GM12892 (cell line): ENCODE results near the gene EMILIN2.

Experiments used
- DNase-seq: peaks from one replicate; pipeline ENCODE4 v3.0.0; 2011; ENCODE audit not compliant: insufficient read length
- FAIRE-seq: peaks from 2 replicates; lab custom pipeline; 2011; peaks lifted over from hg19 to GRCh38; lab: Jason Lieb, UNC
- POLR2A ChIP-seq: IDR thresholded peaks from 2 replicates; pipeline ENCODE4 v1.6.1; 2011; ENCODE audit warnings: low read depth, low read length, control low read depth
- POLR2AphosphoS5 ChIP-seq: IDR thresholded peaks from 2 replicates; pipeline ENCODE4 v1.6.1; 2011; ENCODE audit warnings: low read depth, low read length, control low read depth
- TAF1 ChIP-seq: IDR thresholded peaks from 2 replicates; pipeline ENCODE4 v1.6.1; 2011; ENCODE audit warnings: low read depth, mild to moderate bottlenecking, control low read depth, low read length, borderline replicate concordance

EMILIN2 gene

GRCh38 chr18:2906704-2907549 lies 60.1 kb downstream of the EMILIN2 start:
- DNase-seq (peak; percentile 71), FAIRE-seq (peak; percentile 30)
- no peak for TF ChIP-seq POLR2A
- no peak for TF ChIP-seq POLR2AphosphoS5
- TF ChIP-seq TAF1 = no peak

DNA sequence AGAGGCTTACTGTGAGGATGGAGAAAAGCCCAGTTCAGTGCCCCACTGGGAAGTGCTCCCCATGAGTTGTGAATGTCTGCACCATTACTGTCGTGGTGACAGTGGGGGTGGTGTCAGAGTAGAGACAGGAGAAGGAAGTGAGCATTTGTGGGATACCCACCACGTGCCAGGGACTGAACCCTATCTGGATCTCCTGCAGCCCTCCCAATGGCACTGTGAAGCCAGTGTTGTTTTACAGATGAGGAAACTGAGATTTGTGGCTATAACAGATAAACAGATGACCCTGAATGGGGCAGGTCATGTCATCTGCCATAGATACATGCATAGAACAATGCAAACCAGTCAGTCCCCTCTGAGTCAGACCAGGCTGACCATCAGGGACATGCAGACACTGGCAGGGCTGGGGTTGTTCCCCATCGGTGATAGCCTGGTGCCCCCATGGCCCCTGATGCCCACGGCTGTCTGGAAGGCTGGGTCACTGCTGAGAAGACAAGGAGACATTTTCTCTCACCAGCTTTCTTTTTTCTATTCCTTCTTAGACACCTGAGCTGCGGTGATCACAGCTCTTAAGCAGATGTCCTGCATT lies 60.8 kb downstream of the EMILIN2 start:
- FAIRE-seq = peak; percentile 70
- TF ChIP-seq POLR2AphosphoS5 (no peak), POLR2A (no peak), TAF1 (no peak)
- DNase-seq = no peak

DNA sequence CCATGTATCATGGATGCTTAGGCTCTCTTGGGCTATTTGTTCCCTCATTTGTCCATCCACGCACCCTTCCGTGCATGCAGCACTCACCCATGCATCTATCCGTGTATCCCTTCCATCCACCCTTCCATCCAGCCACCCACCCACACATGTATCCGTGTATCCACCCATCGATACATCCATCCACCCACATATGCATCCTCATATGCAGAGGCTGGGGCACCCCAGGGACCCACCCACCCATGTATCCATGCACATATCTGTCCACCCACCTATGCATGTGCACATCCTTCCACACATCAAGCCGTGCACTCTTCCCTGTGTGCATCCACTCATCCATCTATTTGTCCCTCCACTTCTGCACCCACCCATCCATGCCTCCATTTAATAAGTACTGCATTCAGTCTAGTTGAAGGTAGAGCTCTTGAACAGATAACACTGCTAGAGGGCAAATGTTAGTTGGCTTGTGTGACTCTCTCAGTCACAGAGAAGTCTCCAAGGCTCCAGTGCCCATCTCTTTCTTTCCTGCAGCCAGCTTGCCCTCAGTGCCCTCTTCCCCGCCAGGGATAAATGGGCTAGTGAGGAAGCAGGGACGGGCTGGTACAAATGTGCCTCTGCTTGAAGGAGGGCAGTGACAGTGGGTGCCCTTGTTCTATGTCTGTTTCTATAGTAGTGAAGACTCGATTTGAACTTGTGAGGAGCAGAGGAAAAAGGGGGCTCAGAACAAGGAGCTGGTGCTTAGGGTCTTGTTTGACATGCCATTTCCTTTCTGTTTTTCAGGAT lies 61.5 kb downstream of the EMILIN2 start:
- DNase-seq (no peak), FAIRE-seq (no peak)
- TF ChIP-seq POLR2AphosphoS5 (no peak), POLR2A (no peak), TAF1 (no peak)

DNA sequence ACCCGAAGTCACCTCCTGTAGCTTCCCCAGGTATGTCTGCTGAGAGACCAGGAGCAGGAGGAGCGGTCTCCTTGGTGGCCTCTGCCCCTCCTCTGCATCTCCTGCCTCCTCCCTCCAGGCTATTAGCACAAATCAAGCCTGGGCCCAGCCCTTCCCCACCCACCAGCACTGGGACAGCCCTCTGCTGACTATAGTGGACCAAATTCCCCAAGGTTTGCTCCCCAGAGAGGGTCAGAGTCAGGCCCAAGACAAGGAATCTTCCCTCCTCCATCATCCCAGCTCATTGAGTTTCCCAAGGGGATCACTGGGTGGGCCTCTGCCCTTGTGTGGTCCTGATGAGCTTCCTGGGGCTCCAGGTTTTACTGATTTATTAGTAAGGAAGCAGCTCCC lies 62.1 kb downstream of the EMILIN2 start:
- TF ChIP-seq TAF1 = no peak
- TF ChIP-seq POLR2AphosphoS5 = no peak
- no peak for TF ChIP-seq POLR2A
- FAIRE-seq = no peak
- DNase-seq = no peak

GRCh38 chr18:2909431-2910140 lies 62.8 kb downstream of the EMILIN2 start:
- DNase-seq (no peak), FAIRE-seq (no peak)
- TF ChIP-seq POLR2AphosphoS5 = no peak

DNA sequence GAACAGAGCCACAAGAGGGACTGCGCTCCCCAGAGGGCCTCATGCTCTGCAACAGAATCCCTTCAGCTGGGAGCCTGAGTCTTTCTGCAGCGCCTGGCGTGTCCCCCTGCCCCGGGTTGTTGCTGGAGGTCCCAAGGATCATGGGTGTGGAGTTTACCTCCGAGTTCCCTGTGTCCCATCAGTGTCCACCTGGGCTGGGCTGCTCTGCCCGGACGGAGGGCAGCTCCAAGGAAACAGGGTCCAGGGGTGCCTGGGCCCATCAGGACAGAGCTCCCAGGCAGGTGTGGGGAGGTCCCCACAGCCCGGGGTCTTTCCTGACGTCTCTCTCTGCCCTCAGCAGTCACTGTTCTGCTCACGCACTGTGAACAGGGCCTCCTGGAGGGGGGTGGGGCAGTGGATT lies 63.5 kb downstream of the EMILIN2 start:
- FAIRE-seq (no peak), DNase-seq (no peak)
- TF ChIP-seq TAF1 = no peak
- TF ChIP-seq POLR2AphosphoS5 = no peak
- no peak for TF ChIP-seq POLR2A

DNA sequence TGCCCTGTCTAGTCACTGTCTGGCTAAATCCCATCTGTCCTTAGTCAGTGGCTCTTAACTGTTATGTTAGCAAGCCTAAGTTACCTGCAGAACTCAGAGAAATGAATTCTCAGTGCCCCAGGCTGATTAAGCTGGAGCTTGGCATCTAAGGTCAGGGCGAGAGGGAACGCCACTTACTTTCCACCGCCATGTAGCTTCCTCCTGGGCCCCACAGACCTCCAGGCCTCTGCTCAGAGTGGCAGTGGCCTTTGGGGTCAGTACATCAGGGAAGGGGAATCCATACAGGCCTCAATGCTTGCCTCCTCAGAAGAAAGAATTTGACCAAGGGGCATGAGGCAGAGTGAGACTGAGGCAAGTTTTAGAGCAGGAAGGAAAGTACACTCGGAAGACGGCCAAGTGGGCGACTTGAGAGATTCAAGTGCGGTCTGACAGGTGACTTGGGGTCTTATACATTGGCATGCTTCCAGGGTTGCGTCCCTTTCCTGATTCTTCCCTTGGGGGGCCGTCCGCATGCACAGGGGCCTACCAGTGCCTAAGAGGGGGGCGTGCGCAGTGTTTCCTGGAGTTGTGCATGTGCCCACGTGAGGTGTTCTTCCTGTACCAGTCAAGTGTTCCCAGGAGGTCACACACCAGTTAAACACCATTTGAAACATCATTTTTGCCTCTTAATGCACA lies 64.1 kb downstream of the EMILIN2 start:
- TF ChIP-seq POLR2A = no peak
- no peak for TF ChIP-seq TAF1
- TF ChIP-seq POLR2AphosphoS5 = no peak
- FAIRE-seq (no peak), DNase-seq (no peak)

GRCh38 chr18:2911533-2911932 lies 64.7 kb downstream of the EMILIN2 start:
- TF ChIP-seq TAF1 (no peak), POLR2AphosphoS5 (no peak), POLR2A (no peak)
- FAIRE-seq (no peak), DNase-seq (no peak)

DNA sequence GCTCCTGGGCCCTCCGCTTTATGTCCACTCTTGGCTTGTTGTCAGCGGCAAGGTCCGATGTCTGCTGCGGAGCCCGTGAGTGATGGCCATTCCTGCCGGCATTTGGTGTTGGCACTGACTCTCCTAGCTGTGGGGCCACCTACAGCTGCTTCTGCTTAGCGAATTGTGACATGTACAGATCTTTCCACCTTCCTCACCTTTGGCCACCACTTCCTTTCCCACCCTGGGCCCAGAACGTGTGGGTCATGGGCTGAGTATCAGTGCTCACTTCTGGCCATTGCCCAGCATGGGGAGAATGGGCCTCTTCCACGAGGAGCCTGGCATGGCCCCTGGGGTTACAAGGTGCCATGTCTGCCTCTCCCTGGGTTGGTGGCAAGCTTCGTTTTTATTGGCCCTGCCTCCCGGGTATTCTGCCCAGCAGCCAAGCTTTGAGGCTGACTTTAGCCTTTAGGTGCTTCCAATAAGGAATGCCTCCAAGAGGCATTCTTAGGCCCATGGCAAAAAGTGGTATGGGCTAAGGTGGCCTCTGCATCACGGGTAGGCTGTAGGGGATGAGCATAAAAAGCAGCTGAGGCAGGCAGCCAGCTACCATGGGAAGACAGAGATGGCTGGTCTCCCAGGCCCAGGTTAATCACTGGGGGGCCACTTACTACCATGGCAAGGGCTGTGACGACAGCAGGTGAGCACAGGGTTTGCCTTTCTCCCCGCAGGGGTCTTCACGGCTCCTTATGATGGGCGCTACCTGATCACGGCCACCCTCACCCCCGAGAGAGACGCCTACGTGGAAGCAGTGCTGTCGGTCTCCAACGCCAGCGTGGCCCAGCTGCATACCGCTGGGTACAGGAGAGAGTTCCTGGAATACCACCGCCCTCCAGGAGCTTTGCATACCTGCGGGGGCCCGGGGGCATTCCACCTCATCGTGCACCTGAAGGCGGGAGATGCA lies 65.8 kb downstream of the EMILIN2 start:
- no peak for TF ChIP-seq TAF1
- no peak for TF ChIP-seq POLR2A
- no peak for TF ChIP-seq POLR2AphosphoS5
- FAIRE-seq (no peak), DNase-seq (no peak)

DNA sequence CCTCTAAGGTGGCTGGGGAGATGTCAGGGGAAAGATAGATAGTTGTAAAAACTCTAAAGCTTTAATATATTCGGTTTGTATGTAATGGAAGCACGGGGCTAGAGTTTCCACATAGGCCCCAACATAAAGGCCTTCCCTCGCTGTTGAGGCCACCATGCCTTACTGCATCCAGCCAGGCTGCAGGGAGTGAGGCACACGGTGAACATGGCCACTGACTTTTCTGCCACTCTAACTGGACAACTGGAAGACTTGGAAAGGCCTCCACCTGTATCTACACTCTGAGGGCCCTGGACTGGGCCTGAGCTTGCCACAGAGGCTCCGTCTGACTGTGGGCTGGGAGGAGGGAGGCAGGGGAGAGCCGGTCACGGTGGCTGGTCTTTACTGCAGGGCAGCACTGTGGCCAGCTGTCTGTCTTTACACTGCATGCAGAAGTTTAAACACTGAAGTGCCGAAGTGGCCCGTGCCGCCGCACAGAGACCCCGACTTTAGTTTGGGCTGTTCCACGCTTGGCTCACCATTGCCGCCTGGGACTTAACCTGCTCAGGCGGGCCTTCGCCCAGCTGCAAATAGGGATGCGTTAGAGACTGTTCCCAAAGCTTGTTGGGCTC lies 66.7 kb downstream of the EMILIN2 start:
- TF ChIP-seq TAF1 (no peak), POLR2AphosphoS5 (no peak), POLR2A (no peak)
- no peak for FAIRE-seq
- no peak for DNase-seq
